PFSK-1 (cell line): ENCODE results near the gene JPH3.

Source experiments
- FOXP2 ChIP-seq: optimal IDR thresholded peaks from 2 replicates; pipeline ENCODE3; 2011; ENCODE audit warnings: borderline replicate concordance, control low read depth, inconsistent platforms; ENCODE audit not compliant: insufficient read depth; ENCODE audit errors: extremely low read length, extremely low read depth
- POLR2AphosphoS5 ChIP-seq: IDR thresholded peaks from 2 replicates; pipeline ENCODE4 v1.6.1; 2012; ENCODE audit warnings: low read depth, mild to moderate bottlenecking, control low read depth, low read length, moderate library complexity
- REST ChIP-seq, 2 experiments: IDR thresholded peaks; 2 replicates each; pipeline versions ENCODE4 v1.6.1 to v1.8.0; 2011 to 2012; ENCODE audit warnings: low read depth in 2 of 2, low read length in 2 of 2, control low read depth in 1 of 2, inconsistent platforms in 1 of 2, mild to moderate bottlenecking in 1 of 2, moderate library complexity in 1 of 2; ENCODE audit not compliant: insufficient read depth in 1 of 2
- TAF1 ChIP-seq: IDR thresholded peaks from 2 replicates; pipeline ENCODE4 v1.6.1; 2012; ENCODE audit warnings: low read length, control low read depth, borderline replicate concordance; ENCODE audit not compliant: insufficient read depth

DNA sequence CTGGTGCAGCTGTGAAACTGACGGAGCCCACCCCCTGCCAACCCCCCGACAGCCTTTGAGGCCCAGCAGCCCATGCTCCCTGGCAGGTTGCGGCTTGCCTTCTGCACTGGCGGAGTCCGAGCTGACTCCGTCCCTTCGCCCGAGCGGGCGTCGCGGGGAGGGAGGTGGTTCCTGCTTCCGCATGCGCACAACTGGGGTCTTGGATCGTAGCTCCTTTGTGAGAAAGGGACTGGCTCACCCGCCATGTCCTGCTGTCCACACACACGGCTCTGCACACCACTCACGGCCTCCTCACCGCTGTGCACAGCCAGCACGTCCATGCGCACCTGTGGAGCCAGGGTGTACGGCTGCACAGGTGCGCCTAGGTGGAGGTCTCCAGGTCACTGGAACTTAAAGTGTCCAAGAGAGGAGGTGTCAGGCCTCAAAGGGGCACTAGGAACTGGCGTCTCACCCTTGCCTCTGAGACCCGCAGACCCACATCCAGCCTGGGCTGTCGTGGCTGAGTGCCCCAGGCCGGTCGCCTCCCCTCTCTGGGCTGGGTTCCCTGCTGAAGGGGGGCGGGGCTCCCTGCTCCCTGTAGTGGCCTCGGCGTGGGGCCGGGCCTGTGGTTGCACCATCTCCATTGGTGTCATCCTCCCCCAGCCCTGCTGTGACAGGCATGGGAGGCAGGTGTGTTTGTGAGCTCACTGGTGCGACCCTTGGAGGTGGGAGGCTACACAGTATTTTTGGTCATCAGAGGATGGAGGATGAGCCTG is 45.3 kb downstream of the JPH3 start:
- TF ChIP-seq POLR2AphosphoS5, result no peak
- TF ChIP-seq FOXP2, result no peak
- TF ChIP-seq TAF1, result no peak
- TF ChIP-seq REST (IDR thresholded peaks at IDR 0.05; ENCODE audit: insufficient read depth in 1 of 2, low read depth in 2 of 2, low read length in 2 of 2), result no peak
